DOHH2 (cell line): ENCODE measurements around the gene RBFOX1.

Experiments
- CTCF ChIP-seq: fragments of 200-600 bp; sonication (generic); IDR thresholded peaks from one replicate; pipeline ENCODE4 v1.5.1; 2014; ENCODE audit warnings: antibody characterized with exemption, mild to moderate bottlenecking, low read depth, low read length; ENCODE audit not compliant: poor library complexity, severe bottlenecking
- EZH2phosphoT487 ChIP-seq: fragments of 200-600 bp; sonication (generic); IDR thresholded peaks from 2 replicates; pipeline ENCODE4 v1.6.1; 2017; ENCODE audit warnings: borderline replicate concordance, mild to moderate bottlenecking, antibody characterized with exemption, low read length, moderate library complexity, mixed read lengths

- TF ChIP-seq CTCF (no peak), EZH2phosphoT487 (no peak)
Measured at GRCh38 chr16:7377231-7377630, 44.6 kb downstream of the RBFOX1 start.
